Endodermal cell (in vitro differentiated cells): ENCODE results near the gene KCNMA1. TPM values are rescaled to one million over a fixed set of nuclear protein-coding genes. Genes with fewer than 3 reads are reported as not detected.

Source experiments
- DNase-seq: peaks from one replicate; pipeline ENCODE4 v3.0.0-alpha.2; 2017
- H3K27ac ChIP-seq: 2 replicates; pipeline ENCODE4 v1.5.1; 2013; ENCODE audit warnings: mild to moderate bottlenecking, low read depth, low read length, moderate library complexity
- H3K27me3 ChIP-seq: 2 replicates; pipeline ENCODE4 v1.6.1; 2013; ENCODE audit warnings: mild to moderate bottlenecking, low read length, moderate library complexity; ENCODE audit not compliant: insufficient read depth, control insufficient read depth, poor library complexity, severe bottlenecking
- H3K36me3 ChIP-seq: 2 replicates; pipeline ENCODE4 v1.7.0; 2013; ENCODE audit warnings: mild to moderate bottlenecking, low read length, moderate library complexity; ENCODE audit not compliant: control insufficient read depth, insufficient read depth
- H3K4me1 ChIP-seq: one replicate; pipeline ENCODE4 v1.7.0; 2013; ENCODE audit warnings: low read length; ENCODE audit not compliant: control insufficient read depth, insufficient read depth
- H3K4me3 ChIP-seq: 2 replicates; pipeline ENCODE4 v1.5.1; 2013; ENCODE audit warnings: mild to moderate bottlenecking, low read length, moderate library complexity
- H3K9ac ChIP-seq: 2 replicates; pipeline ENCODE4 v1.6.1; 2013; ENCODE audit warnings: mild to moderate bottlenecking, low read length, moderate library complexity; ENCODE audit not compliant: poor library complexity, severe bottlenecking; ENCODE audit errors: extremely low read depth
- H3K9me3 ChIP-seq: 2 replicates; pipeline ENCODE4 v1.6.1; 2013; ENCODE audit warnings: mild to moderate bottlenecking, low read length, moderate library complexity; ENCODE audit not compliant: control insufficient read depth
- H3K27ac Mint-ChIP-seq: 2 replicates; pipeline ENCODE4 v1.8.0; 2020; ENCODE audit warnings: mixed read lengths
- H3K27me3 Mint-ChIP-seq: 2 replicates; pipeline ENCODE4 v1.8.0; 2021; ENCODE audit warnings: mild to moderate bottlenecking, mixed read lengths; ENCODE audit not compliant: insufficient read depth
- H3K36me3 Mint-ChIP-seq: 2 replicates; pipeline ENCODE4 v1.8.0; 2020; ENCODE audit warnings: low read depth, mixed read lengths
- H3K4me1 Mint-ChIP-seq: 2 replicates; pipeline ENCODE4 v1.8.0; 2020; ENCODE audit warnings: mixed read lengths
- H3K4me3 Mint-ChIP-seq: 2 replicates; pipeline ENCODE4 v1.8.0; 2020; ENCODE audit warnings: mild to moderate bottlenecking, moderate library complexity, mixed read lengths
- H3K9me3 Mint-ChIP-seq: 2 replicates; pipeline ENCODE4 v1.8.0; 2020; ENCODE audit warnings: mild to moderate bottlenecking, mixed read lengths
- CTCF ChIP-seq: fragments of 200-600 bp; sonication (generic); conservative IDR thresholded peaks from 2 replicates; pipeline ENCODE4 v1.5.0; 2021; ENCODE audit warnings: antibody characterized with exemption, mild to moderate bottlenecking
- WGBS, 2 experiments: methylation state at CpG; one replicate each; pipeline versions ENCODE4 v1.1.5 to v1.1.7; 2013; ENCODE audit warnings: missing lambda C conversion rate in 2 of 2, mixed read lengths in 1 of 2; ENCODE audit not compliant: insufficient coverage in 1 of 2, insufficient read length in 1 of 2; 5-methylcytosine and 5-hydroxymethylcytosine counted together
- total RNA-seq, 2 donors: library from RNA; stranded (reverse); fragmentation: NEBNext Ultra II Directional in 1 of 2; extraction: Animal tissue kit (Norgen Biotek cat#: 25700) in 1 of 2; gene quantifications; 2 replicates in 1 of 2; 3 replicates in 1 of 2; pipeline ENCODE4 v1.2.1, GENCODE V29; 2021

Gene KCNMA1
- total RNA-seq, 2 donors from 2014 or later, result 0.55 to 1.3 TPM

- no peaks in the 10 kb centered on the region for H3K27me3 ChIP-seq
- WGBS, 2 experiments, result 85 to 100% methylated on average over 1 to 3 of the region's 3 CpGs
- no peak overlapping the region for H3K27ac Mint-ChIP-seq
- H3K9ac ChIP-seq, result no peak overlapping the region
- H3K4me1 ChIP-seq, result peaks cover 1% of the 10 kb centered on the region
- H3K4me1 Mint-ChIP-seq, result peaks cover 4% of the 10 kb centered on the region
- H3K9me3 ChIP-seq, result no peaks in the 10 kb centered on the region
- no peaks in the 10 kb centered on the region for H3K9me3 Mint-ChIP-seq
- H3K27me3 Mint-ChIP-seq, result no peaks in the 10 kb centered on the region
- no peak for DNase-seq
- TF ChIP-seq CTCF, result no peak
- H3K36me3 ChIP-seq, result no peaks in the 10 kb centered on the region
- no peak overlapping the region for H3K4me3 ChIP-seq
- H3K4me3 Mint-ChIP-seq, result no peak overlapping the region
- no peaks in the 10 kb centered on the region for H3K36me3 Mint-ChIP-seq
- no peak overlapping the region for H3K27ac ChIP-seq
These were observed 235.9 kb downstream of the KCNMA1 start for GRCh38 chr10:77401683-77402082.

DNA sequence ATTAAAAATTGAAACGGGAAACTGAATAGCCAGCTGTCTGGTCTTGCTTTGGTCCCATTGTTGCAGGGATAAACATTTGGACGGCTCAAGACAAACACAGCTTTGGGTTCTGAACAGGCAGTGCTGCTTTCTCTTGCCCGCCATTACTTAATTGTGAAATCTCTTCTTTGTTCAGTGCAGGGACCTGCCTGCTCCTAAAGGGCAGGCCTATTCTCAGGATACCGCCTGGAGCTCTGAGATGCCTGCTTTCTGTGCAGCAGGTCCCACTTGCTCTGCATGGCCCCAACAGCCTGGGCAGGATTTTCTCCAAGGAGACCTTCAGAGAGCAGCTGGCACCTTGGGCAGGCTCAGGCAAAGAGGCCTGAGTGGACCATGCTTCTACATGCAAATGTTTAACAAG is 237.6 kb downstream of the KCNMA1 start:
- H3K27me3 Mint-ChIP-seq, result no peaks in the 10 kb centered on the region
- no peaks in the 10 kb centered on the region for H3K4me1 Mint-ChIP-seq
- no peak for DNase-seq
- no peaks in the 10 kb centered on the region for H3K36me3 Mint-ChIP-seq
- Histone ChIP-seq H3K27me3 (no peaks in the 10 kb centered on the region), H3K9me3 (no peaks in the 10 kb centered on the region), H3K36me3 (no peaks in the 10 kb centered on the region), H3K4me3 (no peak overlapping the region), H3K9ac (no peak overlapping the region), H3K4me1 (no peaks in the 10 kb centered on the region), H3K27ac (no peak overlapping the region)
- WGBS, 2 experiments, result 87 to 96% methylated on average over 3 to 4 of the region's 4 CpGs
- H3K4me3 Mint-ChIP-seq, result no peak overlapping the region
- H3K27ac Mint-ChIP-seq, result no peak overlapping the region
- TF ChIP-seq CTCF, result no peak
- H3K9me3 Mint-ChIP-seq, result no peaks in the 10 kb centered on the region

DNA sequence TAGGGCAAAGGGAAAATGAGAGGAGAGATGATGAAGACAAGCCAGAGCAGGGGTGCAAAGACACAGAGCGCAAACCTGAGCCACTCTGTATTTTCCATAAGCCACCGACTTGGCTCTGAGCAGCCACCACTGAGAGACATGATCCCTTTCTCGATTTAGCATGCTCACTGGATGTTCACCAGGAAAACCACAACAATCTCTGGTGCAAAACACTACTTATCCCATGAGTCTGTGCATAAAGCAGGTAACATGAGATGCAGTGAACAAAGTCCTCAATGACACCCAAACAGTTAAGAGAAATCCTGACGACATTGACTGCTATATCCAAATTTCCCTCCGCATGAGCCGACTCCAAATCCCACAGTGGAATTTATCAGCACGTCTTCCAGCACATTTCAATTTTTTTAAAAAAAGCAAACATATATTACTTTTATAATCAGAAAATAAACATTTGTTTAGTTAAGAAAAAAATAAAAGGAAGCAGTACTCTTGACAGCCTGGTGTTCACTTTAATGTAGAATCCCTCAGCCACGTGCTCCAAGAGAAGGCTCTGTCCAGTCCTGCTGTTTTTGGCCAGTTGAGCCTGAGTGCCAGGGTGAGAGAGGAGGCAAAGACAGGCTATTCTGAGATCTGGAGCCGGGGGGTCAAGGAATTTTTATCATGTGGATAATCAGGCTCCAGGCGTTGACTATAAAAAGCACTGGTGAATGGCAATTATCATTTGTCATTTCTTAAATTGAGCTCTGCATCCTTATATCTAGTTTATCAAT is 238.4 kb downstream of the KCNMA1 start:
- no peaks in the 10 kb centered on the region for H3K27me3 ChIP-seq
- no peak overlapping the region for H3K27ac Mint-ChIP-seq
- WGBS, 2 experiments, result 92 to 97% methylated on average over 5 to 10 of the region's 10 CpGs

More for the DNA sequence above, 238.4 kb downstream of the KCNMA1 start:
- H3K36me3 ChIP-seq, result no peaks in the 10 kb centered on the region
- H3K9me3 ChIP-seq, result no peaks in the 10 kb centered on the region
- Mint-ChIP-seq H3K36me3 (no peaks in the 10 kb centered on the region), H3K9me3 (no peaks in the 10 kb centered on the region), H3K4me1 (no peaks in the 10 kb centered on the region), H3K27me3 (no peaks in the 10 kb centered on the region), H3K4me3 (no peak overlapping the region)
- no peak overlapping the region for H3K4me3 ChIP-seq
- no peak overlapping the region for H3K27ac ChIP-seq
- TF ChIP-seq CTCF, result no peak
- H3K9ac ChIP-seq, result no peak overlapping the region
- DNase-seq, result no peak
- H3K4me1 ChIP-seq, result no peaks in the 10 kb centered on the region
